ENCODE results near the gene MYO3B. TPM values are rescaled to one million over a fixed set of nuclear protein-coding genes. Genes with fewer than 3 reads are reported as not detected.

MYO3B gene
- total RNA-seq, 1 experiment from 2014 or later: 0.50 TPM

GRCh38 chr2:170461889-170462288 is 283.9 kb downstream of the MYO3B start (continued):
- TF ChIP-seq TEAD4 (CRISPR knock-in tag; IDR thresholded peaks at IDR 0.05): no peak
- no peak for TF ChIP-seq PREB (CRISPR knock-in tag; IDR thresholded peaks at IDR 0.05; ENCODE audit: borderline replicate concordance)
- no peak for TF ChIP-seq FOXP4 (CRISPR knock-in tag; IDR thresholded peaks at IDR 0.05)

GRCh38 chr2:170462433-170463205 is 284.7 kb downstream of the MYO3B start:
- POLR2A ChIA-PET: no interaction called here
- CTCF ChIA-PET: interaction anchor here (0.8 to 2.7 kb wide), 3 partner anchors 92 to 353 kb away, joined by 3 to 10 read pairs (median 3); partner anchors contain the start of gene GAD1
- no peak for DNase-seq (ENCODE audit: low spot score)
- ATAC-seq: peak; percentile 43
- TF ChIP-seq ZNF396 (CRISPR knock-in tag; IDR thresholded peaks at IDR 0.05; ENCODE audit: borderline replicate concordance): no peak
- TF ChIP-seq FOXP4 (CRISPR knock-in tag; IDR thresholded peaks at IDR 0.05): no peak
- TF ChIP-seq CREM (CRISPR knock-in tag; IDR thresholded peaks at IDR 0.05): no peak
- TF ChIP-seq FOXJ3 (CRISPR knock-in tag; IDR thresholded peaks at IDR 0.05; ENCODE audit: borderline replicate concordance): no peak
- TF ChIP-seq HMGA2 (CRISPR knock-in tag; IDR thresholded peaks at IDR 0.05): no peak
- no peak for TF ChIP-seq HMGXB4 (CRISPR knock-in tag; IDR thresholded peaks at IDR 0.05)
- TF ChIP-seq JUN (CRISPR knock-in tag; IDR thresholded peaks at IDR 0.05): no peak
- no peak for TF ChIP-seq GABPB1 (CRISPR knock-in tag; IDR thresholded peaks at IDR 0.05)
- no peak for TF ChIP-seq MYBL2 (CRISPR knock-in tag; IDR thresholded peaks at IDR 0.05)
- TF ChIP-seq CREB1 (CRISPR knock-in tag; IDR thresholded peaks at IDR 0.05): no peak
- no peak for TF ChIP-seq E2F1 (CRISPR knock-in tag; IDR thresholded peaks at IDR 0.05)
- no peak for TF ChIP-seq ZNF416 (CRISPR knock-in tag; IDR thresholded peaks at IDR 0.05)
- TF ChIP-seq ATF6 (CRISPR knock-in tag; IDR thresholded peaks at IDR 0.05): no peak
- no peak for TF ChIP-seq ZNF671 (CRISPR knock-in tag; IDR thresholded peaks at IDR 0.05)
- TF ChIP-seq MAX (CRISPR knock-in tag; IDR thresholded peaks at IDR 0.05): no peak
- TF ChIP-seq USF2 (CRISPR knock-in tag; IDR thresholded peaks at IDR 0.05): no peak
- no peak for TF ChIP-seq TCF7 (CRISPR knock-in tag; IDR thresholded peaks at IDR 0.05; ENCODE audit: low read depth)
- no peak for TF ChIP-seq ZMAT4 (CRISPR knock-in tag; IDR thresholded peaks at IDR 0.05)
- H3K36me3 Mint-ChIP-seq: peaks cover 15% of the 10 kb centered on the region
- peaks cover 14% of the 10 kb centered on the region for H3K9me3 Mint-ChIP-seq
- peaks cover 5% of the 10 kb centered on the region; the same call in 1 of the 2 replicates for H3K27me3 Mint-ChIP-seq (ENCODE audit: low read depth)
- H3K4me3 Mint-ChIP-seq: no peak overlapping the region
- H3K4me1 Mint-ChIP-seq: peaks cover 19% of the 10 kb centered on the region
- H3K27ac Mint-ChIP-seq: no peak overlapping the region

Measured in WTC11 (cell line).